ENCODE results near the gene NECTIN1. TPM values are rescaled to one million over a fixed set of nuclear protein-coding genes. Genes with fewer than 3 reads are reported as not detected.

Gene NECTIN1
- total RNA-seq, 2 experiments from 2014 or later = 5.8 to 14.3 TPM

DNA sequence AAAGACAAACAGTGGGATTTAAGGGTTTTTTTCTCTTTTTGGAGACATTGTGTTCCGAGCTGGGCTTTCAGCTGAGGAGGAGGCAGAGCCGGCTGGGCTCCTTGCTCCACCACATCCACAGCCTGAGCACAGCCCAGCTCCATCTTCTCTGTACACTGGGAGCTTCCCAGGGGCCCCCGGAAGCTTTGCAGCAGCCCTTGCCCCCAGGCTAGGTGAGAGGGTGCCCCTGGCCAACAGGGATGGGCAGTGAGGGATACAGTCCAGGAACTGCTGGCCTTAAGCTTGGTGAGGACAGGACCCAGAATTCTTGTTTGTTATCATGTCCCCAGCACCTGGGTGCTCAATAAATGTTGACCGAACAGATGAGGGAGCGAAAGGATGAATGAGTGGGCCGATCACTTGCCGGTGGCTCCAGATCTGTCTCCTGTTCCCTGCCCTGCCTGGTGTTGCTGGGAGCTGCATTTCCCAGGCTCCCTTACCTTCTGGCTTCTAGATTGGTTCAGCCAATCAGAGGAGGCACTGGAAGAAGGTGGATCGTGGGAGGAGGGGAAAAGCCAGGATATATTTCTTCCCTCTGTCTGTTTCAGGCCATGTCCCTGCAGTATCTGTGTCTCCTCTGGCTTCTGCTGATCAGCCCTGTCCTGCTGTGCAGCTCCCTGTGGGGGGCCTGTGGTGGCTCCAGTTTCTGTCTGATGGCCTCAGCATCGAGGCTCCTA is 26.5 kb upstream of the NECTIN1 start:
- DNase-seq (ENCODE audit: low spot score) = no peak
- POLR2A ChIA-PET = no interaction called here
- peaks cover 4% of the 10 kb centered on the region for H3K4me1 ChIP-seq (ENCODE audit: insufficient read depth, low read length, poor library complexity, severe bottlenecking)
- no peaks in the 10 kb centered on the region for H3K79me2 ChIP-seq (ENCODE audit: insufficient read depth, low read depth, low read length)
- no peaks in the 10 kb centered on the region for H3K9me2 ChIP-seq (ENCODE audit: insufficient read depth, low read length)
- H2AFZ ChIP-seq (ENCODE audit: low read length) = no peak overlapping the region
- no TSS peak for BruUV-seq (replicated peaks)
- no peaks in the 10 kb centered on the region for H4K20me1 ChIP-seq (ENCODE audit: insufficient read depth, low read length)
- no peak overlapping the region for H3K27ac ChIP-seq (ENCODE audit: low read depth, low read length, poor library complexity, severe bottlenecking)
- TF ChIP-seq, protein P1, sequence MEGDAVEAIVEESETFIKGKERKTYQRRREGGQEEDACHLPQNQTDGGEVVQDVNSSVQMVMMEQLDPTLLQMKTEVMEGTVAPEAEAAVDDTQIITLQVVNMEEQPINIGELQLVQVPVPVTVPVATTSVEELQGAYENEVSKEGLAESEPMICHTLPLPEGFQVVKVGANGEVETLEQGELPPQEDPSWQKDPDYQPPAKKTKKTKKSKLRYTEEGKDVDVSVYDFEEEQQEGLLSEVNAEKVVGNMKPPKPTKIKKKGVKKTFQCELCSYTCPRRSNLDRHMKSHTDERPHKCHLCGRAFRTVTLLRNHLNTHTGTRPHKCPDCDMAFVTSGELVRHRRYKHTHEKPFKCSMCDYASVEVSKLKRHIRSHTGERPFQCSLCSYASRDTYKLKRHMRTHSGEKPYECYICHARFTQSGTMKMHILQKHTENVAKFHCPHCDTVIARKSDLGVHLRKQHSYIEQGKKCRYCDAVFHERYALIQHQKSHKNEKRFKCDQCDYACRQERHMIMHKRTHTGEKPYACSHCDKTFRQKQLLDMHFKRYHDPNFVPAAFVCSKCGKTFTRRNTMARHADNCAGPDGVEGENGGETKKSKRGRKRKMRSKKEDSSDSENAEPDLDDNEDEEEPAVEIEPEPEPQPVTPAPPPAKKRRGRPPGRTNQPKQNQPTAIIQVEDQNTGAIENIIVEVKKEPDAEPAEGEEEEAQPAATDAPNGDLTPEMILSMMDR (conservative IDR thresholded peaks at IDR 0.05; ENCODE audit: low read length) = no peak
- no peak for TF ChIP-seq EZH2phosphoT487 (IDR thresholded peaks at IDR 0.05; ENCODE audit: borderline replicate concordance, low read depth, low read length)
- no peak overlapping the region for H3K4me2 ChIP-seq (ENCODE audit: low read length)
- H3K36me3 ChIP-seq (ENCODE audit: insufficient read depth, low read length) = no peaks in the 10 kb centered on the region
- H3K9me3 ChIP-seq (ENCODE audit: low read length) = no peaks in the 10 kb centered on the region
- intact Hi-C loops (cut with micrococcal nuclease; ENCODE audit: unreplicated experiment) = no loop called here
- H3K4me3 ChIP-seq (ENCODE audit: low read depth, low read length, poor library complexity, severe bottlenecking) = no peak overlapping the region
- CTCF ChIA-PET (ENCODE audit: unreplicated experiment) = no interaction called here

DNA sequence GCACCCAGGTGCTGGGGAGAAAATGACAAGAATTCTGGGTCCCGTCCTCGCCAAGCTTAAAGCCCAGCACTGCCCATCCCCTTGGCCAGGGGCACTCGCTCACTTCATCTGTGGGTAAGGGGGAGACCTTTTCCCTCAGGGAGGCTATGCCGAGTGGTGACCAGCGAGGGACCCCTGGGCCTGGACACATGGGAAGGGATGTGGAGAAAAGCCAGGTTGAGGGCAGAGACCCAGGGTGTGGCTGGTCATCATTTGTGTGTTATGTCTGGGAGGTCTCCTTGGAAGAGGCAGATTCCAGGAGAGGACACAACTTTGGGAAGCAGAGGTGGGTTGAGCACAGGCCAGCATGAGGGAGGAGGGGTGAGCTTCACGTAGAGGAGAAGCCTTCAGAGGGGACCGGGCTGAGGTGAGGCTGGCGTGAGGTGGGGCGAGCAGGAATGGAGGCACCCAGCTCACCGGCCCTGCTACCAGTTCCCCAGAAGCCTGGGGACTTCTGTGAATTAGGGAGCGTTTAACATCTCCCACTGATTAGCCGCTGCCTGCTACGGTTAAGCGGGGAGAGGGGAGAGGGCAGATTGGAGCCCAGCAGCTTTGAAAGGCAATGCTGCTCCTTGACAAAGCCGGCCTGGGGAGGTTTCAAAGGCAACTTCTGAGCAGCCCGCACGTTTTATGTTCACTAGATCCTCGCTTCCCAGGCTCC is 25.8 kb upstream of the NECTIN1 start:
- Histone ChIP-seq H3K79me2 (ENCODE audit: insufficient read depth, low read depth, low read length) (no peaks in the 10 kb centered on the region), H3K27ac (ENCODE audit: low read depth, low read length, poor library complexity, severe bottlenecking) (no peak overlapping the region), H3K9me2 (ENCODE audit: insufficient read depth, low read length) (no peaks in the 10 kb centered on the region), H3K4me2 (ENCODE audit: low read length) (no peak overlapping the region), H4K20me1 (ENCODE audit: insufficient read depth, low read length) (no peaks in the 10 kb centered on the region), H3K4me3 (ENCODE audit: low read depth, low read length, poor library complexity, severe bottlenecking) (no peak overlapping the region), H3K36me3 (ENCODE audit: insufficient read depth, low read length) (no peaks in the 10 kb centered on the region), H3K9me3 (ENCODE audit: low read length) (no peaks in the 10 kb centered on the region), H3K4me1 (ENCODE audit: insufficient read depth, low read length, poor library complexity, severe bottlenecking) (peaks cover 4% of the 10 kb centered on the region), H2AFZ (ENCODE audit: low read length) (no peak overlapping the region)
- POLR2A ChIA-PET = interaction anchor here (0.6 kb wide), 1 partner anchor 81 kb away, joined by 3 read pairs; no protein-coding TSS in a partner anchor
- TF ChIP-seq EZH2phosphoT487 (IDR thresholded peaks at IDR 0.05; ENCODE audit: borderline replicate concordance, low read depth, low read length) = no peak
- TF ChIP-seq, protein P1 (conservative IDR thresholded peaks at IDR 0.05; ENCODE audit: low read length) = no peak
- DNase-seq (ENCODE audit: low spot score) = no peak
- CTCF ChIA-PET (ENCODE audit: unreplicated experiment) = no interaction called here
- BruUV-seq (replicated peaks) = no TSS peak
- intact Hi-C loops (cut with micrococcal nuclease; ENCODE audit: unreplicated experiment) = no loop called here

DNA sequence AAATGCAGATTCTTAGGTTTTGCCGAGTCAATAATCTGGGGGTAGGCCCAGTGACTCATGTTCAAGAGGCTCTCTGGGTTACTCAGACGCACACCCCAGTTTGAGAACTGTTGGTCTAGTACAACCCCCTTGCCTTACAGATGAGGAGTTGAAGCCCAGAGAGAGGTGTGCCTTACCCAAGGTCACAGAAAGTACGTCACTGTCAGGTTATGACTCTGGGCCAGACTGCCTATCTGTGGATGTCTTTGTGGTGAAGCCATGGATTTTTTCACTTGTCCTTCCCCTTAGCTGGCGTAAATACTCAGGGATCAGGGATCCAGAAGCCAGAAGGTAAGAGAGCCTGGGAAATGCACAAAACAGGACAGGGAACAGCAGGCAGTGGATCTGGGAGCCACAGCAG is 25.2 kb upstream of the NECTIN1 start:
- CTCF ChIA-PET (ENCODE audit: unreplicated experiment) = interaction anchor here (0.5 kb wide), 1 partner anchor 119 kb away, joined by 3 read pairs; no protein-coding TSS in a partner anchor
- DNase-seq (ENCODE audit: low spot score) = no peak
- TF ChIP-seq EZH2phosphoT487 (IDR thresholded peaks at IDR 0.05; ENCODE audit: borderline replicate concordance, low read depth, low read length) = no peak
- intact Hi-C loops (cut with micrococcal nuclease; ENCODE audit: unreplicated experiment) = no loop called here
- Histone ChIP-seq H2AFZ (ENCODE audit: low read length) (no peak overlapping the region), H3K9me2 (ENCODE audit: insufficient read depth, low read length) (no peaks in the 10 kb centered on the region), H3K27ac (ENCODE audit: low read depth, low read length, poor library complexity, severe bottlenecking) (no peak overlapping the region), H3K36me3 (ENCODE audit: insufficient read depth, low read length) (no peaks in the 10 kb centered on the region), H3K4me1 (ENCODE audit: insufficient read depth, low read length, poor library complexity, severe bottlenecking) (peaks cover 4% of the 10 kb centered on the region), H3K79me2 (ENCODE audit: insufficient read depth, low read depth, low read length) (no peaks in the 10 kb centered on the region), H4K20me1 (ENCODE audit: insufficient read depth, low read length) (no peaks in the 10 kb centered on the region), H3K9me3 (ENCODE audit: low read length) (no peaks in the 10 kb centered on the region), H3K4me2 (ENCODE audit: low read length) (no peak overlapping the region), H3K4me3 (ENCODE audit: low read depth, low read length, poor library complexity, severe bottlenecking) (no peak overlapping the region)
- POLR2A ChIA-PET = interaction anchor here (0.6 kb wide), 1 partner anchor 80 kb away, joined by 3 read pairs; no protein-coding TSS in a partner anchor
- no TSS peak for BruUV-seq (replicated peaks)

Data from OCI-LY7 (cell line).